SH-SY5Y (cell line): ENCODE measurements around the gene CCDC9.

Experiments used
- GATA2 ChIP-seq: IDR thresholded peaks from 2 replicates; pipeline ENCODE4 v1.6.1; 2011; ENCODE audit warnings: mild to moderate bottlenecking, low read depth, low read length
- GATA3 ChIP-seq: IDR thresholded peaks from 2 replicates; pipeline ENCODE4 v1.6.1; 2011; ENCODE audit warnings: low read depth, mild to moderate bottlenecking, low read length, moderate library complexity

CCDC9 gene

GRCh38 chr19:47302249-47302648 lies 45.9 kb downstream of the CCDC9 start:
- no peak for TF ChIP-seq GATA2

DNA sequence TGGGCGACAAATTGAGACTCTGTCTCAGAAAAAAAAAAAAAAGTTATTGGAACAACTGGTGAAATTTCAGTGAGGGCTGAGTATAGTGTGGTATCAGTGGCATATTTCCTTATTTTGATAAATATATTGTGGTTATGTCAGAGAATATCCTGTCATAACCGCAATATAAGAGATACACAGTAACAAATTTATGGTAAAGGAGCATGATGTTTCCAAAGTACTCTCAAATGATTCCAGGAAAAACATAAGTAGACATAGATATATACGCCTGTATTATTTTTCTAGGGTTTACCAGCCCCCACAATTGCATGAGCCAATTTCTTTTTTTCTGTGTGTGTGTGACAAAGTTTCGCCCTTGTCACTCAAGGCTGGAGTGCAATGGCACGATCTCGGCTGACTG lies 47.6 kb downstream of the CCDC9 start:
- TF ChIP-seq GATA3 (no peak), GATA2 (no peak)

GRCh38 chr19:47305309-47305751 lies 49.0 kb downstream of the CCDC9 start:
- TF ChIP-seq GATA2 = no peak
- no peak for TF ChIP-seq GATA3

GRCh38 chr19:47306303-47306702 lies 50.0 kb downstream of the CCDC9 start:
- TF ChIP-seq GATA3 = no peak
- no peak for TF ChIP-seq GATA2

DNA sequence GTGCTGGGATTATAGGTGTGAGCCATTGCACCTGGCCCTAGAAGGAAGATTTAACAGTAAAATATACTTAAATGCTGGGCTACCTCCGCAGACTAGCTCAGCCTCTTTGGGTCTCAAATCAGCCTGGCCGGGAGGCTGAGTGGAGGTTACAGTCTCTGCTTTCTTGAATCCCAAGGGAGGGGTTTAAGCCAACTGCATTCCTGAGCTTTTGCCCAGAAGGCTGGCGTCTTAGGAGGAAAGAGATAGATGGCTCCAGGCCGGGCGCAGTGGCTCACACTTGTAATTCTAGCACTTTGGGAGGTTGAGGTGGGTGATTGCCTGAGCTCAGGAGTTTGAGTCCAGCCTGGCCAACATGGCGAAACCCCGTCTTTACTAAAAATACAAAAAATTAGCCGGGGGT lies 52.7 kb downstream of the CCDC9 start:
- no peak for TF ChIP-seq GATA2
- no peak for TF ChIP-seq GATA3

GRCh38 chr19:47309608-47310007 lies 53.3 kb downstream of the CCDC9 start, which contains the start of gene C5AR1:
Gene C5AR1, plus strand, starts transcription at chr19:47309861. Its CDS starts 35 bp downstream, at chr19:47309896.
- TF ChIP-seq GATA2 = no peak
- TF ChIP-seq GATA3 = no peak

- no peak for TF ChIP-seq GATA3
- TF ChIP-seq GATA2 = no peak
Measured at GRCh38 chr19:47310323-47310722, 54.0 kb downstream of the CCDC9 start.

- no peak for TF ChIP-seq GATA2
- TF ChIP-seq GATA3 = no peak
Measured at GRCh38 chr19:47310819-47311218, 54.5 kb downstream of the CCDC9 start.

GRCh38 chr19:47312366-47313006 lies 56.2 kb downstream of the CCDC9 start:
- TF ChIP-seq GATA3 (no peak), GATA2 (no peak)

DNA sequence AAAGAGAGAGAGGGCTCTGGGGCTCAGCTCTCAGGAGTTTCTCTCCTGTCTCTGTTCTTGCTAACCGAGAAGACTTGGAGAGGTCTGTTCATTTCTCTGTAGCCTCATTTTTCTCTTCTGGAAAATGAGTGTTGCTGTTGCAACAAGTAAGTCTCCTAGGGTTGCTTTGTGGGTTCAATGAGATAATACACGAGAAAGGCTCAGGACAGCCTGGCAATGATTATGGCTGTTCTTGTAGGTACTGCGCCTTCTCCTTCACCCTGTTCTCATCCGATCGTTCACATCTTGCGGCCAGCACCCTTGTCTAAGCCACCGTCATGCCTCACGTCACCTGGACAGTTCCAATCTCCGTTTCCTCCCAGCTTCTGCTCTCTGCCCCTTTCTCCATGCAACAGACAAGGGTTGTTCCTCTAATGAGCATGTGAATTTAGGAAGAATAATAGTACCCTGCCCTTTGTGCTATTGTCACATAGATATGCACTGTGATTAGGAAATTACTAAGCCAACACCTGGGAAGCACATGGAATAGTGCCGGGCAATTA lies 57.5 kb downstream of the CCDC9 start:
- TF ChIP-seq GATA2 (no peak), GATA3 (no peak)

DNA sequence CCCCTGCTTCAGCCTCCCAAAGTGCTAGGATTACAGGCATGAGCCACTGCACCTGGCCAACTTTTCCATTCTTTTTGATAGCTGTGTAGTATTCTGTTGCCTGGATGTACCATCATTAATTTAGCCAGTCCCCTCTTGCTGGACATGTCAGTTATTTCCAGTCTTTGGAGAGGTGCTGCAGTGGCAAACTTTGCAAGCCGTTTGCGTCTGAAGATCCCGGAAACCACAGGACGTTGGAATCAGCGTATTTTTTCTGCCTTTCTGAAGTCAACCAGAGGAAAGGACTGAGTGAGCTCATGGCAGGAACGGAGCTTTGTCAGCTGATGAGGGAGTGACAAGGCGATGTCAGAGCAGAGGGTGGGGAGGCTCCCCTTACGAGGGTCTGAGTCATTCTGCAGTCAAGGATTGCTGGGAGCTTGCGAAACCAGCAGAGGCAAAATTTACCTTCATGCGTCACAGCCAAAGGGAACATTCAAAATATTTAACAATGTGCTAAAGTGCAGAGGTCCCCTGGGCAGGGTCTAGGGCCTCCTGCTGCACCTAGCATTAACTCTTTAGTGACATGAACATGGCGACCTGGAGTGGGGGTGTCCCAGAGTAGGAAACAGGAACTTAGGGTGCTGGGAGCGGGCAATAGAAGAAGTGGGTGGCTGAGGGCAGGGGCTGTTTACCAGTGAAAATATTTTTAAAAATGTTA lies 58.9 kb downstream of the CCDC9 start:
- TF ChIP-seq GATA2 = no peak
- no peak for TF ChIP-seq GATA3

DNA sequence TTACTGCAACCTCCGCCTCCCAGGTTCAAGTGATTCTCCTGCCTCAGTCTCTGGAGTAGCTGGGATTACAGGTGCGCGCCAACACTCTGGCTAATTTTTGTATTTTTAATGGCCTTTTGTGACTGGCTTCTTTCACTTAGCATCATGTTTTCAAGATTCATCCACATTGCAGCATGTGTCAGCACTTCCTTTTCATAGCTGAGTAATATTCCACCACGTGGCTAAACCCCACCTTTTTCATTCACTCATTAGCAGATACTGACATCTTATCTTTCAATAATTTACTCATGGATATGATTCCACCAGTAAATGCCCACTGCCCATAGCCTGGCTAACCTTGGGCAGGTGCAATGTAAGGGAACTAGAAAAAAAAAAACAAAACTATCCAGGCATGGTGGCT lies 60.2 kb downstream of the CCDC9 start:
- TF ChIP-seq GATA3 (no peak), GATA2 (no peak)

- TF ChIP-seq GATA3 (no peak), GATA2 (no peak)
Measured at GRCh38 chr19:47319923-47320871, 63.9 kb downstream of the CCDC9 start.
